Liver (tissue), 9 donors: ENCODE results near the gene FNDC10. TPM values are rescaled to one million over a fixed set of nuclear protein-coding genes. Genes with fewer than 3 reads are reported as not detected.
A peak's percentile ranks its signal among the peaks of the same experiment; 100 is the strongest.

ENCODE experiments used
- DNase-seq: peaks from one replicate; pipeline ENCODE4 v3.0.0-alpha.2; 2017; ENCODE audit warnings: low spot score
- H3K27ac ChIP-seq, 2 donors: one replicate each; pipeline ENCODE4 v1.7.0; 2013; ENCODE audit warnings: inconsistent platforms in 2 of 2, low read length in 2 of 2, control low read depth in 1 of 2, low read depth in 1 of 2, mild to moderate bottlenecking in 1 of 2
- H3K27me3 ChIP-seq, 4 donors: one replicate each; pipeline versions ENCODE4 v1.6.1 to v1.7.0; 2013; ENCODE audit warnings: low read length in 3 of 4, inconsistent platforms in 1 of 4, mild to moderate bottlenecking in 1 of 4, moderate library complexity in 1 of 4; ENCODE audit not compliant: control insufficient read depth in 4 of 4, insufficient read depth in 4 of 4
- H3K36me3 ChIP-seq, 4 donors: one replicate each; pipeline versions ENCODE4 v1.6.1 to v1.7.0; 2013; ENCODE audit warnings: low read length in 3 of 4, mild to moderate bottlenecking in 3 of 4, low read depth in 1 of 4, moderate library complexity in 1 of 4; ENCODE audit not compliant: control insufficient read depth in 4 of 4, insufficient read depth in 3 of 4
- H3K4me1 ChIP-seq, 4 donors: one replicate each; pipeline versions ENCODE4 v1.6.1 to v1.7.0; 2013; ENCODE audit warnings: low read length in 3 of 4, mild to moderate bottlenecking in 3 of 4, moderate library complexity in 1 of 4; ENCODE audit not compliant: control insufficient read depth in 4 of 4, insufficient read depth in 4 of 4
- H3K4me3 ChIP-seq, 3 donors: one replicate each; pipeline versions ENCODE4 v1.6.1 to v1.7.0; 2013; ENCODE audit warnings: low read length in 3 of 3, control low read depth in 1 of 3, low read depth in 1 of 3, mild to moderate bottlenecking in 1 of 3
- H3K9ac ChIP-seq, 2 donors: one replicate each; pipeline ENCODE4 v1.7.0; 2013; ENCODE audit warnings: low read length in 2 of 2, mild to moderate bottlenecking in 2 of 2, moderate library complexity in 2 of 2, control low read depth in 1 of 2, low read depth in 1 of 2
- H3K9me3 ChIP-seq, 4 donors: one replicate each; pipeline versions ENCODE4 v1.6.1 to v1.7.0; 2013; ENCODE audit warnings: low read length in 3 of 4; ENCODE audit not compliant: control insufficient read depth in 4 of 4
- ATF3 ChIP-seq: IDR thresholded peaks from 2 replicates; pipeline ENCODE4 v1.6.1; 2016; ENCODE audit warnings: antibody characterized with exemption
- EGR1 ChIP-seq, 2 donors: IDR thresholded peaks; 2 replicates each; pipeline ENCODE4 v1.6.1; 2016 to 2018; ENCODE audit warnings: antibody characterized with exemption in 2 of 2, low read depth in 2 of 2
- FOXA1 ChIP-seq: IDR thresholded peaks from 2 replicates; pipeline ENCODE4 v1.6.1; 2016; ENCODE audit warnings: antibody characterized with exemption
- FOXA2 ChIP-seq: IDR thresholded peaks from 2 replicates; pipeline ENCODE4 v1.6.1; 2016; ENCODE audit warnings: antibody characterized with exemption
- HNF4A ChIP-seq, 2 donors: conservative IDR thresholded peaks; 2 replicates each; pipeline ENCODE4 v1.6.1; 2016; ENCODE audit warnings: antibody characterized with exemption in 2 of 2, mild to moderate bottlenecking in 2 of 2
- HNF4G ChIP-seq: IDR thresholded peaks from 2 replicates; pipeline ENCODE4 v1.6.1; 2016; ENCODE audit warnings: antibody characterized with exemption
- MAX ChIP-seq: IDR thresholded peaks from 2 replicates; pipeline ENCODE4 v1.6.1; 2016; ENCODE audit warnings: antibody characterized with exemption
- RAD21 ChIP-seq, 2 donors: IDR thresholded peaks; 2 replicates each; pipeline ENCODE4 v1.6.1; 2016; ENCODE audit warnings: antibody characterized with exemption in 2 of 2, mild to moderate bottlenecking in 2 of 2
- RXRA ChIP-seq, 2 donors: IDR thresholded peaks; 2 replicates each; pipeline ENCODE4 v1.6.1; 2017 to 2018; ENCODE audit warnings: antibody characterized with exemption in 2 of 2, mild to moderate bottlenecking in 1 of 2
- TAF1 ChIP-seq: conservative IDR thresholded peaks from 2 replicates; pipeline ENCODE4 v1.6.1; 2016; ENCODE audit warnings: antibody characterized with exemption, mild to moderate bottlenecking
- YY1 ChIP-seq: IDR thresholded peaks from 2 replicates; pipeline ENCODE4 v1.6.1; 2016; ENCODE audit warnings: antibody characterized with exemption, mild to moderate bottlenecking
- WGBS: extraction: QIAGEN DNeasy Blood & Tissue Kit; methylation state at CpG from one replicate; pipeline ENCODE4 v1.1.7; 2013; 5-methylcytosine and 5-hydroxymethylcytosine counted together
- polyA plus RNA-seq, 2 donors: library from polyadenylated mRNA; stranded (reverse) in 1 of 2; unstranded in 1 of 2; fragments of 200-250 nt in 1 of 2; fragments of >200 nt in 1 of 2; fragmentation: Nextera tagmentation in 1 of 2; extraction: Ambion mirVana in 1 of 2; gene quantifications; one replicate each; pipeline versions ENCODE4 v1.2.1 to v1.2.3, GENCODE V29; 2013 to 2015
- total RNA-seq, 2 donors: library from RNA; depleted of rRNA; stranded (reverse); fragments of >200 nt; gene quantifications; one replicate each; pipeline ENCODE4 v1.2.3, GENCODE V29; 2014
- TF ChIP-seq, protein P1 (sequence below): fragments of 150-350 bp; IDR thresholded peaks from 2 replicates; pipeline ENCODE4 v1.5.1; 2017; ENCODE audit warnings: improper control_type of control experiment, low read depth, low read length; ENCODE audit not compliant: missing input control
- TF ChIP-seq, protein P2 (sequence below): IDR thresholded peaks from 2 replicates; pipeline ENCODE4 v1.6.1; 2016; ENCODE audit warnings: antibody characterized with exemption
- TF ChIP-seq, protein P3 (sequence below): IDR thresholded peaks from 2 replicates; pipeline ENCODE4 v1.6.1; 2016; ENCODE audit warnings: antibody characterized with exemption, mild to moderate bottlenecking
- donor health status: healthy.
- donor health status: healthy.
- donor health status: healthy.
- donor health status: healthy.
- donor health status: healthy.

The FNDC10 gene
- total and polyA plus RNA-seq, 4 donors, result 0.08 to 0.58 (median 0.25) TPM

- H3K27ac ChIP-seq, result peak overlapping the region; percentile 94 to 100
- no peak for DNase-seq
- under 1% methylated on average over 23 of the region's 23 CpGs for WGBS
- H3K36me3 ChIP-seq, result peaks cover 0 to 6% (median 0%) of the 10 kb centered on the region in 4 donors
- no peaks in the 10 kb centered on the region for H3K9me3 ChIP-seq
- no peak for TF ChIP-seq RXRA (IDR thresholded peaks at IDR 0.05)
- H3K9ac ChIP-seq, result peak overlapping the region in 1 of 2 donors; percentile 62
- H3K27me3 ChIP-seq, result no peaks in the 10 kb centered on the region
- peaks cover 11 to 58% (median 48%) of the 10 kb centered on the region in 4 donors for H3K4me1 ChIP-seq
- peak overlapping the region; percentile 73 to 97 (median 85) for H3K4me3 ChIP-seq
Measured at GRCh38 chr1:1614954-1615255, 15.0 kb upstream of the FNDC10 start.

GRCh38 chr1:1614204-1614953, 14.4 kb upstream of the FNDC10 start:
- Histone ChIP-seq H3K27me3 (no peaks in the 10 kb centered on the region), H3K36me3 (peaks cover 0 to 6% (median 0%) of the 10 kb centered on the region in 4 donors), H3K9me3 (no peaks in the 10 kb centered on the region), H3K4me3 (peak overlapping the region; percentile 73 to 97 (median 85)), H3K4me1 (peaks cover 8 to 52% (median 43%) of the 10 kb centered on the region in 4 donors), H3K9ac (peak overlapping the region in 1 of 2 donors; percentile 23), H3K27ac (peak overlapping the region; percentile 94 to 100)
- WGBS, result 4% methylated on average over 30 of the region's 30 CpGs
- no peak for TF ChIP-seq MAX
- TF ChIP-seq, protein P1, sequence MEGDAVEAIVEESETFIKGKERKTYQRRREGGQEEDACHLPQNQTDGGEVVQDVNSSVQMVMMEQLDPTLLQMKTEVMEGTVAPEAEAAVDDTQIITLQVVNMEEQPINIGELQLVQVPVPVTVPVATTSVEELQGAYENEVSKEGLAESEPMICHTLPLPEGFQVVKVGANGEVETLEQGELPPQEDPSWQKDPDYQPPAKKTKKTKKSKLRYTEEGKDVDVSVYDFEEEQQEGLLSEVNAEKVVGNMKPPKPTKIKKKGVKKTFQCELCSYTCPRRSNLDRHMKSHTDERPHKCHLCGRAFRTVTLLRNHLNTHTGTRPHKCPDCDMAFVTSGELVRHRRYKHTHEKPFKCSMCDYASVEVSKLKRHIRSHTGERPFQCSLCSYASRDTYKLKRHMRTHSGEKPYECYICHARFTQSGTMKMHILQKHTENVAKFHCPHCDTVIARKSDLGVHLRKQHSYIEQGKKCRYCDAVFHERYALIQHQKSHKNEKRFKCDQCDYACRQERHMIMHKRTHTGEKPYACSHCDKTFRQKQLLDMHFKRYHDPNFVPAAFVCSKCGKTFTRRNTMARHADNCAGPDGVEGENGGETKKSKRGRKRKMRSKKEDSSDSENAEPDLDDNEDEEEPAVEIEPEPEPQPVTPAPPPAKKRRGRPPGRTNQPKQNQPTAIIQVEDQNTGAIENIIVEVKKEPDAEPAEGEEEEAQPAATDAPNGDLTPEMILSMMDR, result no peak
- TF ChIP-seq FOXA2, result no peak
- no peak for TF ChIP-seq RXRA (IDR thresholded peaks at IDR 0.05)
- no peak for TF ChIP-seq EGR1 (IDR thresholded peaks at IDR 0.05; ENCODE audit: low read depth in 2 of 2)
- no peak for TF ChIP-seq FOXA1
- TF ChIP-seq TAF1, result no peak
- TF ChIP-seq HNF4G, result no peak
- TF ChIP-seq ATF3, result no peak
- TF ChIP-seq YY1, result no peak
- TF ChIP-seq HNF4A (conservative IDR thresholded peaks at IDR 0.05), result no peak
- TF ChIP-seq, protein P2, sequence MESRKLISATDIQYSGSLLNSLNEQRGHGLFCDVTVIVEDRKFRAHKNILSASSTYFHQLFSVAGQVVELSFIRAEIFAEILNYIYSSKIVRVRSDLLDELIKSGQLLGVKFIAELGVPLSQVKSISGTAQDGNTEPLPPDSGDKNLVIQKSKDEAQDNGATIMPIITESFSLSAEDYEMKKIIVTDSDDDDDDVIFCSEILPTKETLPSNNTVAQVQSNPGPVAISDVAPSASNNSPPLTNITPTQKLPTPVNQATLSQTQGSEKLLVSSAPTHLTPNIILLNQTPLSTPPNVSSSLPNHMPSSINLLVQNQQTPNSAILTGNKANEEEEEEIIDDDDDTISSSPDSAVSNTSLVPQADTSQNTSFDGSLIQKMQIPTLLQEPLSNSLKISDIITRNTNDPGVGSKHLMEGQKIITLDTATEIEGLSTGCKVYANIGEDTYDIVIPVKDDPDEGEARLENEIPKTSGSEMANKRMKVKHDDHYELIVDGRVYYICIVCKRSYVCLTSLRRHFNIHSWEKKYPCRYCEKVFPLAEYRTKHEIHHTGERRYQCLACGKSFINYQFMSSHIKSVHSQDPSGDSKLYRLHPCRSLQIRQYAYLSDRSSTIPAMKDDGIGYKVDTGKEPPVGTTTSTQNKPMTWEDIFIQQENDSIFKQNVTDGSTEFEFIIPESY, result no peak
- TF ChIP-seq RAD21 (IDR thresholded peaks at IDR 0.05), result no peak
- TF ChIP-seq, protein P3, sequence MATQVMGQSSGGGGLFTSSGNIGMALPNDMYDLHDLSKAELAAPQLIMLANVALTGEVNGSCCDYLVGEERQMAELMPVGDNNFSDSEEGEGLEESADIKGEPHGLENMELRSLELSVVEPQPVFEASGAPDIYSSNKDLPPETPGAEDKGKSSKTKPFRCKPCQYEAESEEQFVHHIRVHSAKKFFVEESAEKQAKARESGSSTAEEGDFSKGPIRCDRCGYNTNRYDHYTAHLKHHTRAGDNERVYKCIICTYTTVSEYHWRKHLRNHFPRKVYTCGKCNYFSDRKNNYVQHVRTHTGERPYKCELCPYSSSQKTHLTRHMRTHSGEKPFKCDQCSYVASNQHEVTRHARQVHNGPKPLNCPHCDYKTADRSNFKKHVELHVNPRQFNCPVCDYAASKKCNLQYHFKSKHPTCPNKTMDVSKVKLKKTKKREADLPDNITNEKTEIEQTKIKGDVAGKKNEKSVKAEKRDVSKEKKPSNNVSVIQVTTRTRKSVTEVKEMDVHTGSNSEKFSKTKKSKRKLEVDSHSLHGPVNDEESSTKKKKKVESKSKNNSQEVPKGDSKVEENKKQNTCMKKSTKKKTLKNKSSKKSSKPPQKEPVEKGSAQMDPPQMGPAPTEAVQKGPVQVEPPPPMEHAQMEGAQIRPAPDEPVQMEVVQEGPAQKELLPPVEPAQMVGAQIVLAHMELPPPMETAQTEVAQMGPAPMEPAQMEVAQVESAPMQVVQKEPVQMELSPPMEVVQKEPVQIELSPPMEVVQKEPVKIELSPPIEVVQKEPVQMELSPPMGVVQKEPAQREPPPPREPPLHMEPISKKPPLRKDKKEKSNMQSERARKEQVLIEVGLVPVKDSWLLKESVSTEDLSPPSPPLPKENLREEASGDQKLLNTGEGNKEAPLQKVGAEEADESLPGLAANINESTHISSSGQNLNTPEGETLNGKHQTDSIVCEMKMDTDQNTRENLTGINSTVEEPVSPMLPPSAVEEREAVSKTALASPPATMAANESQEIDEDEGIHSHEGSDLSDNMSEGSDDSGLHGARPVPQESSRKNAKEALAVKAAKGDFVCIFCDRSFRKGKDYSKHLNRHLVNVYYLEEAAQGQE, result no peak
- DNase-seq, result peak; percentile 59
